ENCODE results near the gene BABAM2.

DNA sequence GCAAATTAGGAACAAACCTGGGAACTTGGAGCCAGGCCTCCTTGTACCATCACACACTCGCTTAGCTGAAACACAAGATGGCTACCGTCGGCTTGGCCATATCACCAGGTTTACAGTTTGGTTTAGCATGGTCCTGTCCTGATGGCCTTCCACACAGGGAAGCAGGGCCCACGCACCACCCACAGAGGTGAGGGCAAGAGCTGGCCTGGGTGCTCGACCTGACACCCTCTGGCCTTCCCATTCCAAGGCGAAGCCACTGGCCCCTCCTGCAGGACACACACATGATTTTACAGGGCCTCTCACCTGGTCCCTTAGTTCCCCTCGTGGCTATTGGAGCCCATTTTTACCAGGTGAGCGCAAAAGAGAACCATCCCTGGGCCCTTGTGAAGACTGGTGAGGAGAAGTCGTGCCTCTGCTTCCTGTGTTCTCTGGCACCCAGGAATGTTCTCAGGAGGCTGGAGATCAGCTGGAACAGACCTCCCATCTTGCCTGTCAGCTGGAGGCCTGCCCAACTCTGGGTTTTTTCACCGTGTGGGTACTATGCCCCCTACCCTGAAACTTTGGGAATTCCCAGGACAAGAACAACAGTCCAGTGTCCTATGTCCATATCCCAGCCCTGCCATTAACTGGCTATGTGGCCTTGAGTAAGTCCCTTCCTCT, 449.1 kb downstream of the BABAM2 start:
- TF ChIP-seq, protein P1, sequence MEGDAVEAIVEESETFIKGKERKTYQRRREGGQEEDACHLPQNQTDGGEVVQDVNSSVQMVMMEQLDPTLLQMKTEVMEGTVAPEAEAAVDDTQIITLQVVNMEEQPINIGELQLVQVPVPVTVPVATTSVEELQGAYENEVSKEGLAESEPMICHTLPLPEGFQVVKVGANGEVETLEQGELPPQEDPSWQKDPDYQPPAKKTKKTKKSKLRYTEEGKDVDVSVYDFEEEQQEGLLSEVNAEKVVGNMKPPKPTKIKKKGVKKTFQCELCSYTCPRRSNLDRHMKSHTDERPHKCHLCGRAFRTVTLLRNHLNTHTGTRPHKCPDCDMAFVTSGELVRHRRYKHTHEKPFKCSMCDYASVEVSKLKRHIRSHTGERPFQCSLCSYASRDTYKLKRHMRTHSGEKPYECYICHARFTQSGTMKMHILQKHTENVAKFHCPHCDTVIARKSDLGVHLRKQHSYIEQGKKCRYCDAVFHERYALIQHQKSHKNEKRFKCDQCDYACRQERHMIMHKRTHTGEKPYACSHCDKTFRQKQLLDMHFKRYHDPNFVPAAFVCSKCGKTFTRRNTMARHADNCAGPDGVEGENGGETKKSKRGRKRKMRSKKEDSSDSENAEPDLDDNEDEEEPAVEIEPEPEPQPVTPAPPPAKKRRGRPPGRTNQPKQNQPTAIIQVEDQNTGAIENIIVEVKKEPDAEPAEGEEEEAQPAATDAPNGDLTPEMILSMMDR (IDR thresholded peaks at IDR 0.05), result no peak
- no peak for TF ChIP-seq POLR2A (IDR thresholded peaks at IDR 0.05)

Data from heart left ventricle (tissue), 13 donors.